CD14-positive monocyte (primary cell): Measurements from ENCODE around the gene COMMD10. TPM values are rescaled to one million over a fixed set of nuclear protein-coding genes. Genes with fewer than 3 reads are reported as not detected.

Experiments used
- DNase-seq, 3 donors: peaks; one replicate each; pipeline ENCODE4 v3.0.0-alpha.2; 2011 to 2022
- H2AFZ ChIP-seq: 2 replicates; pipeline ENCODE4 v1.6.0; 2012; ENCODE audit warnings: mild to moderate bottlenecking, low read depth, low read length, inconsistent platforms; ENCODE audit not compliant: insufficient read depth, poor library complexity, severe bottlenecking
- H3K27ac ChIP-seq, 2 donors: 1 replicate in 1 of 2; 2 replicates in 1 of 2; pipeline ENCODE4 v1.5.1; 2012 to 2013; ENCODE audit warnings: low read length in 2 of 2, control low read depth in 1 of 2, inconsistent platforms in 1 of 2, low read depth in 1 of 2, mild to moderate bottlenecking in 1 of 2
- H3K27me3 ChIP-seq, 2 donors: one replicate each; pipeline versions ENCODE4 v1.6.0 to v1.6.1; 2011 to 2013; ENCODE audit warnings: low read length in 2 of 2; ENCODE audit not compliant: control insufficient read depth in 2 of 2, insufficient read depth in 2 of 2
- H3K36me3 ChIP-seq, 2 donors: replicated peaks in 1 of 2; 1 replicate in 1 of 2; 2 replicates in 1 of 2; pipeline versions ENCODE4 v1.5.1 to v1.6.1; 2012 to 2013; ENCODE audit warnings: low read length in 2 of 2, control low read depth in 1 of 2, inconsistent platforms in 1 of 2, mild to moderate bottlenecking in 1 of 2; ENCODE audit not compliant: insufficient read depth in 2 of 2, control insufficient read depth in 1 of 2
- H3K4me1 ChIP-seq, 2 donors: 1 replicate in 1 of 2; 2 replicates in 1 of 2; pipeline versions ENCODE4 v1.5.1 to v1.6.1; 2012 to 2013; ENCODE audit warnings: low read length in 2 of 2, control low read depth in 1 of 2, inconsistent platforms in 1 of 2, mild to moderate bottlenecking in 1 of 2, moderate library complexity in 1 of 2; ENCODE audit not compliant: insufficient read depth in 2 of 2, control insufficient read depth in 1 of 2
- H3K4me2 ChIP-seq: replicated peaks from 2 replicates; pipeline ENCODE3; 2012; ENCODE audit warnings: low read length, moderate library complexity, mild to moderate bottlenecking; ENCODE audit not compliant: poor library complexity, severe bottlenecking; ENCODE audit errors: extremely low read depth
- H3K4me3 ChIP-seq, 3 experiments: fragments of 200-600 bp in 1 of 3; sonication (generic) in 1 of 3; replicated peaks in 1 of 3; 1 replicate in 2 of 3; 2 replicates in 1 of 3; pipeline ENCODE4 v1.5.1; 2011 to 2013; ENCODE audit warnings: low read length in 3 of 3, mild to moderate bottlenecking in 3 of 3, control low read depth in 2 of 3, low read depth in 2 of 3, inconsistent platforms in 1 of 3, moderate library complexity in 1 of 3
- H3K79me2 ChIP-seq: 2 replicates; pipeline ENCODE4 v1.6.0; 2012; ENCODE audit warnings: mild to moderate bottlenecking, control low read depth, inconsistent platforms, low read length, moderate library complexity; ENCODE audit not compliant: insufficient read depth
- H3K9ac ChIP-seq: 2 replicates; pipeline ENCODE4 v1.6.0; 2017; ENCODE audit warnings: low read length, mild to moderate bottlenecking; ENCODE audit not compliant: insufficient read depth, poor library complexity, severe bottlenecking
- H3K9me3 ChIP-seq, 2 donors: replicated peaks in 1 of 2; 1 replicate in 1 of 2; 2 replicates in 1 of 2; pipeline versions ENCODE4 v1.5.1 to v1.6.1; 2012 to 2013; ENCODE audit warnings: low read length in 2 of 2, control low read depth in 1 of 2; ENCODE audit not compliant: control insufficient read depth in 1 of 2, insufficient read depth in 1 of 2
- H4K20me1 ChIP-seq: 2 replicates; pipeline ENCODE4 v1.6.0; 2012; ENCODE audit warnings: mild to moderate bottlenecking, low read length, control low read depth, moderate library complexity; ENCODE audit not compliant: insufficient read depth
- H3K27ac Mint-ChIP-seq, 7 donors: one replicate each; pipeline ENCODE4 v1.8.0; 2020; ENCODE audit warnings: mild to moderate bottlenecking in 7 of 7, mixed read lengths in 7 of 7, moderate library complexity in 6 of 7, inconsistent platforms in 2 of 7
- H3K27me3 Mint-ChIP-seq, 3 donors: one replicate each; pipeline ENCODE4 v1.8.0; 2021 to 2022; ENCODE audit warnings: low read depth in 3 of 3, mild to moderate bottlenecking in 3 of 3, mixed read lengths in 3 of 3, moderate library complexity in 3 of 3, inconsistent platforms in 1 of 3
- H3K36me3 Mint-ChIP-seq, 2 donors: one replicate each; pipeline ENCODE4 v1.8.0; 2020; ENCODE audit warnings: mixed read lengths in 2 of 2, inconsistent platforms in 1 of 2, mild to moderate bottlenecking in 1 of 2
- H3K4me1 Mint-ChIP-seq: one replicate; pipeline ENCODE4 v1.8.0; 2020; ENCODE audit warnings: mild to moderate bottlenecking, mixed read lengths
- H3K4me3 Mint-ChIP-seq, 2 donors: one replicate each; pipeline ENCODE4 v1.8.0; 2020; ENCODE audit warnings: mild to moderate bottlenecking in 2 of 2, mixed read lengths in 2 of 2, moderate library complexity in 1 of 2
- H3K9me3 Mint-ChIP-seq, 7 donors: one replicate each; pipeline ENCODE4 v1.8.0; 2020 to 2022; ENCODE audit warnings: mixed read lengths in 7 of 7, mild to moderate bottlenecking in 6 of 7, moderate library complexity in 6 of 7, inconsistent platforms in 2 of 7
- WGBS: methylation state at CpG from one replicate; pipeline ENCODE4 v1.1.5; 2013; ENCODE audit warnings: missing lambda C conversion rate; ENCODE audit not compliant: insufficient coverage; 5-methylcytosine and 5-hydroxymethylcytosine counted together
- intact Hi-C, 2 donors: fragments of 100-400 bp; cut with micrococcal nuclease; formaldehyde crosslinking; loops; one replicate each; pipeline versions ENCODE4 v1.15.0 to v1.15.1; 2023
- polyA plus RNA-seq, 3 donors: library from polyadenylated mRNA; depleted of rRNA in 1 of 3; unstranded in 2 of 3; stranded (reverse) in 1 of 3; fragments of 300-500 nt in 2 of 3; fragments of >200 nt in 1 of 3; fragmentation: Illumina TruSeq in 2 of 3; gene quantifications; 1 replicate in 2 of 3; 2 replicates in 1 of 3; pipeline ENCODE4 v1.2.3, GENCODE V29; 2012 to 2021
- TF ChIP-seq, protein P1 (sequence below): fragments of 200-600 bp; IDR thresholded peaks from one replicate; pipeline ENCODE4 v1.8.0; 2022; ENCODE audit warnings: antibody characterized with exemption, mild to moderate bottlenecking

Gene COMMD10
- polyA plus RNA-seq, 3 donors: 16.9 to 86.1 (median 61.2) TPM

DNA sequence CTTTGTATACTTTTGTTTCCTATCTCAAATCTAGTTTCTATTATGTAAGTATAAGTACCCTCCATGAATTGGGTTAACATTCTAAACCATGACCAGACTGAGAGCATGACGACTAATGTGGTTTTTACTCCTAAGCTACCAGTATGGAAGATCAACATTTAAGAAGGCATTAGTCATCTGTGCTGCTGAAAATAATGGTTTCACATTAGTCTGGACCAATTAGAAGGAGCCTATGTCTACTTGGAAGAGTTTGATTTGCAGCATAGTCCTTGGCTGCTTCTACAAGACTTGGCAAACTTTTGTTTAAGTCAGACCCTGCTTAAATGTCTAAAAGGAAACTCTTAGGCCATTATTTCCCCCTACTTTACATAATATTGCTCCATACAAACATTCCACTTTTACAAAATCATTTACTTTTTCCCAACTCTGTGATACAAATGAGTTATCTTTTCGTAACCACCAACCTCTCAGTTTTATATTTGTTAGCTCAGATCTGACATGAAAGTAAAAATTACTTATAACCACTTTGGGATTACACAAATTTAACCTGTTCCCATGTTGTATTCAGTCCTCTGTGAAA is 186.7 kb downstream of the COMMD10 start:
- Histone ChIP-seq H3K27ac (no peak overlapping the region), H3K27me3 (no peaks in the 10 kb centered on the region), H3K79me2 (no peaks in the 10 kb centered on the region), H3K4me1 (no peaks in the 10 kb centered on the region), H3K9ac (no peak overlapping the region), H3K4me2 (no peak overlapping the region), H3K9me3 (peaks cover 7 to 10% of the 10 kb centered on the region in 2 donors), H3K4me3 (no peak overlapping the region), H3K36me3 (no peaks in the 10 kb centered on the region), H2AFZ (no peak overlapping the region), H4K20me1 (no peaks in the 10 kb centered on the region)
- Mint-ChIP-seq H3K4me1 (no peaks in the 10 kb centered on the region), H3K4me3 (no peak overlapping the region), H3K27me3 (no peaks in the 10 kb centered on the region), H3K36me3 (peaks cover 6 to 8% of the 10 kb centered on the region in 2 donors), H3K27ac (no peak overlapping the region), H3K9me3 (peaks cover 6 to 25% (median 12%) of the 10 kb centered on the region in 7 donors)
- DNase-seq: no peak
- TF ChIP-seq, protein P1, sequence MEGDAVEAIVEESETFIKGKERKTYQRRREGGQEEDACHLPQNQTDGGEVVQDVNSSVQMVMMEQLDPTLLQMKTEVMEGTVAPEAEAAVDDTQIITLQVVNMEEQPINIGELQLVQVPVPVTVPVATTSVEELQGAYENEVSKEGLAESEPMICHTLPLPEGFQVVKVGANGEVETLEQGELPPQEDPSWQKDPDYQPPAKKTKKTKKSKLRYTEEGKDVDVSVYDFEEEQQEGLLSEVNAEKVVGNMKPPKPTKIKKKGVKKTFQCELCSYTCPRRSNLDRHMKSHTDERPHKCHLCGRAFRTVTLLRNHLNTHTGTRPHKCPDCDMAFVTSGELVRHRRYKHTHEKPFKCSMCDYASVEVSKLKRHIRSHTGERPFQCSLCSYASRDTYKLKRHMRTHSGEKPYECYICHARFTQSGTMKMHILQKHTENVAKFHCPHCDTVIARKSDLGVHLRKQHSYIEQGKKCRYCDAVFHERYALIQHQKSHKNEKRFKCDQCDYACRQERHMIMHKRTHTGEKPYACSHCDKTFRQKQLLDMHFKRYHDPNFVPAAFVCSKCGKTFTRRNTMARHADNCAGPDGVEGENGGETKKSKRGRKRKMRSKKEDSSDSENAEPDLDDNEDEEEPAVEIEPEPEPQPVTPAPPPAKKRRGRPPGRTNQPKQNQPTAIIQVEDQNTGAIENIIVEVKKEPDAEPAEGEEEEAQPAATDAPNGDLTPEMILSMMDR: no peak
- intact Hi-C loops: no loop called here
- no CpG with 5 or more reads among the region's 2 CpGs for WGBS

DNA sequence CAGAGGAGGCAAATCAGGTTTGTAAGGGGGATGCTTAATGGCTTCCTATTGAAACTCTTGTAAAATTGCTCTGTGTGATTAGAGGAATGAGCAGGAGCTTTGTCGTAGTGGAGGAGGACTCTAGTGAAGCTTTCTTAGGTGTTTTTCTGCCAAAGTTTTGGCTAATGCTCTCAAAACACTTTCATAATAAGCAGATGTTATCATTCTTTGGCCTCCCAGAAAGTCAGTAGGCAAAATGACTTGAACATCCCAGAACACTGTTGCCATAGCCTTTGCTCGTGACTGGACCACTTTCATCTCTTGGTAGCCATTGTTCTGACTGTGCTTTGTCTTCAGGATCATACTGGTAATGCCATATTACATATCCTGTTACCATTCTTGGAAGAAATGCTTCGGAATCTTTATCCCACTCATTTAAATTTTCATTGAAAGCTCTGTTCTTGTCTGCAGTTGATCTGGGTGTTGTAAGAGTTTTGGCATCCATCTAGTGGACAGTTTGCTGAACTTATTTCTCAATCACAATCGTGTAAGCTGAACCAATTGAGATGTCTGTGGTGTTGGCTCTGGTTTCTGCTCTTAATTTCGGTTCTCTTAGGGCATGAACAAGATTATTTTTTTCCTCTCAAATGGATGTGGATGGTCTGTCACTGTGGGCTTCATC is 187.6 kb downstream of the COMMD10 start:
- no peak overlapping the region for H3K9ac ChIP-seq
- no peak overlapping the region for H3K4me2 ChIP-seq
- intact Hi-C loops: no loop called here
- H3K36me3 Mint-ChIP-seq: peaks cover 1 to 2% of the 10 kb centered on the region in 2 donors
- no peak overlapping the region for H3K27ac Mint-ChIP-seq
- peaks cover 13 to 16% of the 10 kb centered on the region in 2 donors for H3K9me3 ChIP-seq
- no peaks in the 10 kb centered on the region for H4K20me1 ChIP-seq
- WGBS: 100% methylated on average over 1 of the region's 5 CpGs
- no peak overlapping the region for H3K27ac ChIP-seq
- no peak for DNase-seq
- peaks cover 0 to 2% of the 10 kb centered on the region in 2 donors for H3K36me3 ChIP-seq
- no peaks in the 10 kb centered on the region for H3K27me3 Mint-ChIP-seq
- H3K4me3 ChIP-seq: no peak overlapping the region
- no peak overlapping the region for H3K4me3 Mint-ChIP-seq
- no peak overlapping the region for H2AFZ ChIP-seq
- no peaks in the 10 kb centered on the region for H3K4me1 ChIP-seq
- TF ChIP-seq, protein P1: no peak
- H3K9me3 Mint-ChIP-seq: peaks cover 9 to 25% (median 12%) of the 10 kb centered on the region in 7 donors
- H3K4me1 Mint-ChIP-seq: no peaks in the 10 kb centered on the region
- no peaks in the 10 kb centered on the region for H3K79me2 ChIP-seq
- H3K27me3 ChIP-seq: no peaks in the 10 kb centered on the region
